A673 (cell line): Measurements from ENCODE around the gene EIF1AD. TPM values are rescaled to one million over a fixed set of nuclear protein-coding genes. Genes with fewer than 3 reads are reported as not detected.

Experiments used
- BruUV-seq: library from RNA; stranded (reverse); fragments of 400-500 nt; replicated peaks from 2 replicates; lab custom pipeline; 2021; lab: Mats Ljungman, UMichigan
- CTCF ChIA-PET: fragments of 300-600 bp; sonication (Branson Sonifier 250); formaldehyde crosslinking; loops from one replicate; lab custom pipeline; 2022; ENCODE audit warnings: antibody characterized with exemption; lab: Charles Lee
- POLR2A ChIA-PET: fragments of 300-600 bp; sonication (Branson Sonifier 250); formaldehyde crosslinking; loops from one replicate; lab custom pipeline; 2022; ENCODE audit warnings: antibody characterized with exemption; ENCODE audit not compliant: low non-redundant PET; lab: Charles Lee
- DNase-seq: peaks from one replicate; pipeline ENCODE4 v3.0.0-alpha.2; 2015; ENCODE audit warnings: low spot score
- H3K27ac ChIP-seq: fragments of 200-600 bp; sonication (generic); 2 replicates; pipeline ENCODE4 v1.5.1; 2016; ENCODE audit warnings: mixed run types, low read depth, mild to moderate bottlenecking, mixed read lengths, antibody characterized with exemption, low read length; ENCODE audit not compliant: poor library complexity, severe bottlenecking
- H3K27me3 ChIP-seq: fragments of 200-600 bp; sonication (generic); replicated peaks from 2 replicates; pipeline ENCODE4 v1.6.1; 2017; ENCODE audit warnings: mixed run types, low read depth, mild to moderate bottlenecking, mixed read lengths, antibody characterized with exemption, low read length; ENCODE audit not compliant: insufficient read depth, poor library complexity
- H3K36me3 ChIP-seq: fragments of 200-600 bp; sonication (generic); 2 replicates; pipeline ENCODE4 v1.6.1; 2016; ENCODE audit warnings: mixed run types, mild to moderate bottlenecking, mixed read lengths, antibody characterized with exemption, low read length; ENCODE audit not compliant: insufficient read depth, poor library complexity, severe bottlenecking
- H3K4me1 ChIP-seq: fragments of 200-600 bp; sonication (generic); 2 replicates; pipeline ENCODE4 v1.6.1; 2017; ENCODE audit warnings: mixed run types, mild to moderate bottlenecking, mixed read lengths, antibody characterized with exemption, low read length; ENCODE audit not compliant: insufficient read depth, poor library complexity, severe bottlenecking
- H3K4me3 ChIP-seq: fragments of 200-600 bp; sonication (generic); 2 replicates; pipeline ENCODE4 v1.5.1; 2016; ENCODE audit warnings: low read depth, mixed run types, mild to moderate bottlenecking, mixed read lengths, low read length; ENCODE audit not compliant: poor library complexity, severe bottlenecking
- H3K9me3 ChIP-seq: fragments of 200-600 bp; sonication (generic); 2 replicates; pipeline ENCODE4 v1.6.1; 2016; ENCODE audit warnings: mixed run types, low read depth, mild to moderate bottlenecking, mixed read lengths, antibody characterized with exemption, low read length; ENCODE audit not compliant: poor library complexity, severe bottlenecking
- EZH2 ChIP-seq: fragments of 200-600 bp; sonication (generic); IDR thresholded peaks from 2 replicates; pipeline ENCODE4 v1.6.1; 2017; ENCODE audit warnings: borderline replicate concordance, low read depth, mild to moderate bottlenecking, mixed read lengths, antibody characterized with exemption, low read length; ENCODE audit not compliant: poor library complexity, severe bottlenecking
- intact Hi-C: fragments of 100-400 bp; cut with micrococcal nuclease; formaldehyde crosslinking; loops from one replicate; pipeline ENCODE4 v1.10.0; 2022; ENCODE audit not compliant: unreplicated experiment
- total RNA-seq: library from RNA; stranded (reverse); gene quantifications from 2 replicates; pipeline ENCODE4 v1.2.3, GENCODE V29; 2021
- TF ChIP-seq, protein P1 (sequence below): fragments of 300-800, 200-600 bp; sonication (generic); conservative IDR thresholded peaks from 2 replicates; pipeline ENCODE4 v1.5.1; 2017; ENCODE audit warnings: low read depth, mild to moderate bottlenecking, antibody characterized with exemption, low read length, moderate library complexity, mixed read lengths

Gene EIF1AD
- total RNA-seq, 1 experiment from 2014 or later: 86.2 TPM

DNA sequence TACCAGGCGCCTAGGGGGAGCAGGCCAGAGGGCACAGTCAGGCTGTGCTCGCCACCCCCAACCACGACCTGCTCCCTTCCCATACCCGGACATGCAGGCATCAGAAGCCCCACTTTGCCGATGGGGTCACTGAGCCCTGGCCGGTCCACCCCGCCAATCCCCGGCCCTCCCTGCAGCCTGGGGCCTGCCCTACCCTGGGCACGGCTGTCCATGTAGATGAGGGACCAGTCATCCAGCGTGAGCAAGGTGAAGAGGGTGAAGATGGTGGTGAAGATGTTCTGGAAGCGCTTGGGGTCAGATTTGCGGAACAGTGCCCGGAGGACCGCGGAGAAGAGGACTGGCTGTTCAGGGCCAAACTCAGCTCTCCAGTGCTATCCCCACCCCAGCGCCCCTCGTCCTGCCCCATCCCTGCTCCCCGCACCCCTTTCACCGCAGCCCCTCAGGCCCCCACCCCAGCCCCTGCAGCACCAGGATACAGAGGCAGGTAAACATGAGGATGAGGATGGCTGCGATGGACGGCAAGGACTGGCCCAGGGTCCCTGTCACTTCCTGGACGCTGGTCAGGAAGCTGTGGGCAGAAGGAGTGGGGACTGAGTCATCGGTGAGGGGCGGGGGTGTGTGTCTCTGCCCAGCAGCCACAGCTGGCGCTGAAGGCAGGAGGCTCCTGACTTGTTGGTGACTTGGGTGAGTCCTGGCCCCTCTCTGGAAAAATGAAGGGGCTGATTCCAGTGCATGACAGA, 18.8 kb upstream of the EIF1AD start:
- Histone ChIP-seq H3K9me3 (no peaks in the 10 kb centered on the region), H3K4me3 (no peak overlapping the region), H3K27me3 (no peaks in the 10 kb centered on the region), H3K27ac (no peak overlapping the region), H3K4me1 (peaks cover 11% of the 10 kb centered on the region), H3K36me3 (no peaks in the 10 kb centered on the region)
- CTCF ChIA-PET: interaction anchor here (0.5 kb wide), 1 partner anchor 133 kb away, joined by 5 read pairs; the partner anchor contains the start of gene FIBP
- DNase-seq: no peak
- intact Hi-C loops: no loop called here
- POLR2A ChIA-PET: no interaction called here
- BruUV-seq: no TSS peak
- no peak for TF ChIP-seq EZH2
- TF ChIP-seq, protein P1, sequence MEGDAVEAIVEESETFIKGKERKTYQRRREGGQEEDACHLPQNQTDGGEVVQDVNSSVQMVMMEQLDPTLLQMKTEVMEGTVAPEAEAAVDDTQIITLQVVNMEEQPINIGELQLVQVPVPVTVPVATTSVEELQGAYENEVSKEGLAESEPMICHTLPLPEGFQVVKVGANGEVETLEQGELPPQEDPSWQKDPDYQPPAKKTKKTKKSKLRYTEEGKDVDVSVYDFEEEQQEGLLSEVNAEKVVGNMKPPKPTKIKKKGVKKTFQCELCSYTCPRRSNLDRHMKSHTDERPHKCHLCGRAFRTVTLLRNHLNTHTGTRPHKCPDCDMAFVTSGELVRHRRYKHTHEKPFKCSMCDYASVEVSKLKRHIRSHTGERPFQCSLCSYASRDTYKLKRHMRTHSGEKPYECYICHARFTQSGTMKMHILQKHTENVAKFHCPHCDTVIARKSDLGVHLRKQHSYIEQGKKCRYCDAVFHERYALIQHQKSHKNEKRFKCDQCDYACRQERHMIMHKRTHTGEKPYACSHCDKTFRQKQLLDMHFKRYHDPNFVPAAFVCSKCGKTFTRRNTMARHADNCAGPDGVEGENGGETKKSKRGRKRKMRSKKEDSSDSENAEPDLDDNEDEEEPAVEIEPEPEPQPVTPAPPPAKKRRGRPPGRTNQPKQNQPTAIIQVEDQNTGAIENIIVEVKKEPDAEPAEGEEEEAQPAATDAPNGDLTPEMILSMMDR: no peak

DNA sequence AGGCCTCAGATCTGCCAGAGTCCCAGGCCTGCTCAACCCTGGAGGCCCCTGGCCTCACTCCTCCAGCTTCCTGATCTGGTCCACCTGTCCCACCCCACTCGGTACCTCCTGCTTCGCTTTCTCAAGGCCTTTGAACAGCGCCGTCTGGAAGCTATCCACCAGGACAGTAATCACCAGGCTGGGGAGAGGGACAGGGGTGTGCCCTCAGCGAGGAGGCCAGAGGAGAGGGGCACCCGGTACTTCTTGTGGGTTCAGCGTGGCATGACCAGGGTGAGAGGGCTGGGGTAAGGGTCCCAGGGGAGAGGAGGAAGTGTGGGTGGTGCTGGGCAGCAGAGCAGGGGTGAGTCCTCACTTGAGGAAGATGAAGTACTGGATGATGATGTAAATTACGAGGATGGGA, 18.3 kb upstream of the EIF1AD start:
- DNase-seq: no peak
- Histone ChIP-seq H3K4me3 (no peak overlapping the region), H3K9me3 (no peaks in the 10 kb centered on the region), H3K4me1 (peaks cover 17% of the 10 kb centered on the region), H3K36me3 (no peaks in the 10 kb centered on the region), H3K27ac (no peak overlapping the region), H3K27me3 (no peaks in the 10 kb centered on the region)
- intact Hi-C loops: no loop called here
- BruUV-seq: no TSS peak
- no peak for TF ChIP-seq EZH2
- TF ChIP-seq, protein P1: no peak
- POLR2A ChIA-PET: no interaction called here
- CTCF ChIA-PET: interaction anchor here (0.5 kb wide), 1 partner anchor 132 kb away, joined by 5 read pairs; the partner anchor contains the start of gene FIBP

DNA sequence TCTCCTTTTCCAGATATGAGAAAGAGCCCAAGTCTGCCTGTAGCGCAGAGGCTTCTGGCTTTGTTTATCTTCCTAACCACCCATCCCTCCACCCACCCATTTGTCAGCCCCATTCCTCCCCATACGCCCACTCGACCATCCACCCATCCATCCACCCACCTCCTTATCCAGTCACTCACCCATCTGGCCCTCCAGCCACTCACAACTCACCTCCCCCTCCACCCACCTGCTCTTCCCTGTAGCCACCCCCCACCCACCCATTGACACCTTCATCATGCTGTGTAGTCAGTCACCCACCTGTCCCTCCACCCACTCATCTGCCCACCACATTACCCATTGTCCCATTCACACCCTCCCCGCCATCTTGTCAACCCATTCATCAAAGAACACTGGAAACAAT, 15.4 kb upstream of the EIF1AD start:
- BruUV-seq: no TSS peak
- POLR2A ChIA-PET: no interaction called here

More for the DNA sequence above, 15.4 kb upstream of the EIF1AD start:
- no peak overlapping the region for H3K4me3 ChIP-seq
- no peak for DNase-seq
- no peaks in the 10 kb centered on the region for H3K36me3 ChIP-seq
- peaks cover 23% of the 10 kb centered on the region for H3K4me1 ChIP-seq
- H3K27ac ChIP-seq: no peak overlapping the region
- intact Hi-C loops: no loop called here
- TF ChIP-seq, protein P1: no peak
- no peak for TF ChIP-seq EZH2
- CTCF ChIA-PET: no interaction called here
- no peaks in the 10 kb centered on the region for H3K9me3 ChIP-seq
- H3K27me3 ChIP-seq: no peaks in the 10 kb centered on the region
